Measurements from ENCODE around the gene GARS1.
A peak's percentile ranks its signal among the peaks of the same experiment; 100 is the strongest.

GARS1 gene

DNA sequence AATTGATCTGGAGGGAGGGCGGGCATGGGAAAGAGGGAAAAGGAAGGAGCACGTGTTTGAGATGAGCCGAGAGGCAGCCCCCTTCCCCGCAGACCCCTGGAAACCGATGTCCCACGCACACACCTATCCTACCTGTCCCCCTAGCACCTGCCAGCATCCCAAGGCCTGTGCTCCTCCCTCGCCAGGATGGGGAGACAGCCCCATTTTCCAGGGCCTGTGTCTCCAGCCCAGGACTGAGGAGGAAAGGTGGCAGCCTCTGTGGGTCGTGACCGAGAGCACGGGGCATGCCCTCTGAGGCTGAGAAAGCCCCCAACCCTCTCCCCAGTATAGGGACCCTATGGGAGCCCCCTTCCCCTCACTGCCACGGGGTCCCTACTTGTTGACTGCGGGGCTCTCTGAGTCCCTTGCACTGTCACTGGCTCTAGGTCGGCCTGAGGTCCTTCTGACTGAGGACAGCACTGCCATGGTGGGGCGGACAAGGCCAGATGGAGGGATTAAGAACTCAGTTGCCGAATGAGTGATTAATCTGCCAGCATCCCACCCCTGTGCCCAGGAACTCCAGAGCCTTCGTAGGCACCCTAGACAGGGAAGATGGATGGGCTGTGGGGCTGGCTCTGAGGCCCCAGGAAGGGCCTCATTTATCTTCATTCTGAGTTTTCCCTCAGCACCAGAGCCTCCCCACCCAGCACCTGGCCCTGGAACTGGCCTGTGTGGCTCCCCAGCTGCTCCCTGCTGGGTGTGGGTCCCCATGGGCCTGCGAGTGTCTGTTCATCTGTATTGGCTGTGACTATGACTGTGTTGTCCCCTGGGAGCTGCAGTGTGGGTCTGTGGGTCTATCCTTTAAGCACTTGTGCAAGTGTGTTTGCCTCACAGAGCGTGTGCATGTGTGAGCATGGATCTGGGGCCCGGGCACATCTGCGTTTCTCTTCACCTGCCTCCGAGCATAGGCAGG, 61.6 kb downstream of the GARS1 start:
- no peak for DNase-seq

DNA sequence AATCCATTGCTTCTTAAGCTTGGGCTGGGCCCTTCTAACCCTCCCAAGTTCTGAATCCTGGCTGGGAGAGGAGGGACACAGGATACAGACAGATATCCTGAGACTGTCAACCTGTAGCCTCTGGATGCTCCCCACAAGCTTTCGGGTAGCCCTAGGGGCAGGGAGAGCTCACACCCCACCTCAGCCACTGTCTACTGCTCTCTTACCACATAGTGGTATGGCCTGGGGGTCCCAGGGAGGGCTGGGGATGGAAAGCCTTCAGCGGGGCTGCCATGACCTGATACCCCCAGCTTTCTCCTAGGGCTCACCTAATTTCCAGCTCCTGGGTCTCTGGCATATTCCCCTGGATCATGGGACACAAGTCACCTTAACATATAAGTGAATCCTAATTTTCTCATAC, 62.5 kb downstream of the GARS1 start:
- no peak for DNase-seq

- no peak for DNase-seq
Observed at GRCh38 chr7:30658479-30659074, 63.9 kb downstream of the GARS1 start.

DNA sequence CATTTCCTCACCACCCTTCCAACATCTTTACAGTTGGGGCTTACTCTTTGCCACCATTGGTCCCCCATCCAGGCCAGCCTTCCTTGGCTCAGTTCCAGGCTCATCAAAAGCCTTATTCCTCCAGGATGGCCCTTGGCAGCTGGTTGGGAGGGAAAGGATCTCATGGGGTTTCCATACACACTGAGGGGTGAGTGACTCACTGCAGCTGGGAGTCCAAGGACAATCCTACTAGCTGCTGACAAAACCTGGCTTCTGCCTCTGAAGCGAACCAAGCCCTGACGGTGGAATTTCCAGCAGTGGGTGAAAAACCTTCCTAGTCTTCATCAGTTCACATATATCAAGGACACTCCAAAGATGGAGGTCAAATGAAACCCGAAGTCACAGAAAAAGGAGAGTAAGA, 64.6 kb downstream of the GARS1 start:
- no peak for DNase-seq

GRCh38 chr7:30660331-30661255, 65.9 kb downstream of the GARS1 start:
- peak; percentile 77 for DNase-seq

- DNase-seq, result no peak
Observed at GRCh38 chr7:30661926-30662325, 67.2 kb downstream of the GARS1 start.

- DNase-seq, result no peak
Observed at GRCh38 chr7:30662431-30662939, 67.8 kb downstream of the GARS1 start.

DNA sequence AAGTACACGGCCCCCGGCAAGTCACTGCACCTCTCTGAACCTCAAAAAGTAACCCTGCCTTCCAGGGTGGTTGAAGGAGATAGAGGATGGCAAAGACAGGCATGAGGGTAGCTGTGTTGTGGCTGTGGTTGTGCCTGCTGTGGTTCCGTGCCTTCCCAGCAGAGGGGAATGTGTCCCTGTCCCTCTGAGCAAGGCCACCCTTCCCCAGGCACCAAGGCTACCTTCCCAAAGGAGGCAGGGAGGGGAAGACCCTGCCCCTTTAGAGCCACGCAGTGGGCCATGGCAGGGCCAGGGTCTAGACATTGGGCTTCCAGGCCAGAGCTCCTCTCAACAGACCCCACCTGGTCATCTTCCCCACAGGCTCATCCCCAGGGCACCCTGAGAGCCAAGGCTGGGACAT, 68.7 kb downstream of the GARS1 start:
- no peak for DNase-seq

DNA sequence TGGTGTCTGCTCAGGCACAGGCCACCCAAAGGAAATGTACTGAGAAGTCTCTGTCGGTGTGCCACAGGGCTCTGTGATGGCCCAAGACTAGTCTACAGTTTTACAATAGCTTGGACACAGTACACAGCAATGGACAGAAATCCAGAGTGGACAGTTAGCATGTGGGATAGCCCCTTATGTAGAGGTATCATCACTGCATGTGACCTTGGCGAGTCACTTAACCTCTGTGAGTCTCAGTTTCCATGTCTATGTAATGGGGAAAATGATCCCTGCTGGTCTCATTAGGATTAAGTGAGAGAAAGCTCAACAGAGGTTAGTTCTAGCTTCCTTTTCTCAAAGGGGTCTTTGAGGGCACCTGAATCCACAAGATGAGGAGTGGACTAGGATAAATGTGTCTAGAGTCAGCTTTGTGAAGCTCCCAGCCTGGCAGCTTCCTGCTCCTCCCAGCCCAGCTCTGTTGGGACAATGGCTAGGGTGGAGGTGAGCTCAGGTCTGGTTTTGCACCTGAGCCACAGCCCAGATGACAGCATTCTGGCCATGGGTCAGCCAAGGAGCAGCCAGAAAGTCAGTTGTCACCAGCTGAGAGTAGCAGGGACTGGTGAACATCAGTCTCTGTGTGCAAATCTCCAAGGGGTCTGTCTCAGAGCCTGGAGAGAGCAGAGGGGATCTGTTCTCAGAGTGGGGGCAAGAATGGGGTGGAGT, 69.7 kb downstream of the GARS1 start:
- no peak for DNase-seq

DNA sequence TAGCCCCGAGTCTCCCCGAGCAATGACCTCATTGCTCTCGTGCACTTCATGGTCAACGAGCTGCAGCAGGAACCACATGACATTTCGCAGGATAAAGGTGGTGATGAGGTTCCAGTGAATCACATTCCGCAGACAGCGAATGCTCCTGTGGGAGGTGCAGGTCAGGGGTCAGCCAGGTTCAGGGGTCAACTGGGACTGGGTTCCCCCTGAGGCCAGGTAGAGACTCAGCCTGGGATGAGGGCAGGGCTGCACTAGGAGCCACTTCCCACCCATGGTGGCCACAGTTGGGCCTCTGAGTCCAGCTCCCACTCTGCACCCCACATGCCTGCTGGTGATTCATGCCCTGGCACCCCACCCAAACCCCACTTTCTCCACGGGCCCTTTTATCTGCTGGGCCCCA, 70.4 kb downstream of the GARS1 start:
- DNase-seq, result no peak

DNA sequence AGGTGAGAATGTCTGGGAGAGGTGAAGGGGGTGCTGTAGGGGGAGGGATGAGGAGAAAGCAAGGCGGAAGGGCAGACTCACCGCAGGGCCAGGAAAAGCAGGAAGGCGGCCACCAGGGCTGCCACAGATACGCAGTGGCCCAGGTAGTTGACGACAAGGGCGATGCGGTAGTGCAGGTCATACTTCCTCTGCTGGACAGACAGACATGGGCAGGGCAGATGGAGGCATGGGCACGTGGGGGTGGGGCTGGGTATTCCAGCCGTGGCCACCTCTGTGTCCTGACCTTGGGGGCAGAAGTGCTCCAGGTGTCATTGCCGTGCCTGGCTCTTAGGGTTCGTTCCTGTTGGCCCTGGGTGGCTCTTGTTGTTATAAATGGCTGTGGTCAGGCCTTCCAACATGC, 70.8 kb downstream of the GARS1 start:
- DNase-seq, result no peak

GRCh38 chr7:30667172-30667571, 72.5 kb downstream of the GARS1 start:
- no peak for DNase-seq

GRCh38 chr7:30668102-30668501, 73.4 kb downstream of the GARS1 start:
- DNase-seq, result no peak

GRCh38 chr7:30671793-30672465, 77.3 kb downstream of the GARS1 start:
- no peak for DNase-seq

GRCh38 chr7:30674420-30674819, 79.7 kb downstream of the GARS1 start:
- no peak for DNase-seq

GRCh38 chr7:30674876-30675275, 80.2 kb downstream of the GARS1 start:
- DNase-seq, result no peak

DNA sequence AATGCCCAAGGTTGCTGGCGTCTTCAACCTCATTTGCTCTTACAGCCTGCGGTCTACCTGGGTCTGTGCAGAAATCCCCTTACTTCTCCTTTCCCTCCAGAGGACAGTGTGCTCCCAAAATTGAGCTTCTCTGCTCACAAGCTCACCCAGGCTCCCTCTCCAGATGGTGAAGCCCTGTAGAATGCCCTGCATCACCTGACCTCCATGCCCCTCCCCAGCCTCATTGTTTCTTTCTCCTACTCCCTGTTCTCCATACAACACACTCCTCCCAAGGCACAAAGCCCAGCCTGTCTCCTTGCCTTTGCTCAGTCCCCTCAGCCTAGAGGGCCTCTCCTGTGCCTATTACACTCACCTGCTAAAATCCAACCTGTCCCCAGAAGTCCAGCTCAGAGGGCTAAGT, 84.1 kb downstream of the GARS1 start:
- DNase-seq, result no peak

DNA sequence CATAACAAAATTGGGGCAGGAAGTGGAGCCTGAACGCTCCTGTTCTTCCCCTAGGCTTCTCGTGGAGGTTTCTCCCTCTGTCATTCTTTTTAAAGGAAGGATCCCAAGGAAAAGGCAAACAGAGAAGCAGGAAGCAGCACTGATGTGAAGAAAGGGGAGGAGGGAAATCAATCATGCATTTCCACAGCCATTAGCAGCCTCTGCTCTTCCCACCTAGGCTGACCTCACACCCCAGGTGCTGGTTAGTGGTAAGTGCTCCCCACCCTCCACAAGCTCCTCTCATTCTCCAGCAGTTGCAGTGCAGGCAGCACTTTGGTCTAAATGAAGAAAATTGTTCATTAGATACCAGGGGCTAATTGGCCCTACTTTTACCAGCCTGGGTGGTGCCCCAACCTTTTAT, 85.0 kb downstream of the GARS1 start:
- DNase-seq, result no peak

- no peak for DNase-seq
Observed at GRCh38 chr7:30681331-30681797, 86.7 kb downstream of the GARS1 start.

GRCh38 chr7:30681815-30682211, 87.1 kb downstream of the GARS1 start:
- no peak for DNase-seq

DNA sequence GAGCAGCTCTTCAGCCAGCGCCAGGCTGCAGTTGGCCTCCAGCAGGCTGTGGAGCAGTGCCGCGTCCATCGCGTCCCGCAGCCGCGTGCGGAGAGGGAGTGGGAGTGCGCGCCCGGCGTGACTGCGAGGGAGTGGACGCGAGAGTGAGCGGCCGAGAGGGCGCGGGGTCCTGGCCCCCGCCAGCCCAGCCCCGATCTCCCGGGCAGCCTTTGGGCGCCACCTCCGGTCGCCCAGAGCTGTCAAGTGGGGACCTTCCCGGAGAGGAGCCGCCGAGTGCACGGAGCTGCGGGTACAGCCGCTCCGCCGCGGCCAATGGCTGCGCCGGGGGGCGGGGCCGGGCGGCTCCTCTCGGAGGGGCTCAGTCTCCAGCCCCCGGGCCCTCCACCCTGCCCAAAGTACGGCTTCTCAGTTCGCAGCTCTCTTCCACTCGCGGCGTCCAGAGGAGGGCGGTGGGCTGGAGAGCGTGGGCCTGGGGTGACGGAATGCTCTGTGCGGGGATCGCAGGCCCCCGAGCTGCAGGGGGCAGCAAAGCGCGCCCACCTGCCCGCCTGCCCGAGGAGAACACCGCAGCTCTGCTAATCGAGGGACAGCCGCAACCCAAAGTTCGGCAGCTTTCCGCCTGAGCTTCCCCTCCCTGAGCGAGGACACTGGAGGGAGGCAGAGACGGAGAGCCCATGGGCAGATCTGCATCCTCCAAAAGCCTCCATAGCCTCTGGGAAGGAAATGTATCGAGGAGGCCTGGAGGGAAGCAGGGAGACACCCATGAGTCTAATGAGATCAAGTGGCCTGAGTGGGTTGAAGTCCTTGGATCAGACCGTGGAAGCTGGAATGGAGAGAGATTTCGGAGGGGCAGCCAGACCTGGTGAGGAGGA, 87.8 kb downstream of the GARS1 start, which contains the start of gene CRHR2:
CRHR2 (minus strand) TSS at position 245 of the 872 bp plus-strand sequence; CDS start at position 69, 176 bp downstream.
- DNase-seq, result no peak
